Gastrocnemius medialis (tissue), 4 donors: ENCODE measurements around the gene WFDC9.

Experiments used
- POLR2A ChIP-seq, 2 donors: fragments of 450-650 bp; IDR thresholded peaks; one replicate each; pipeline ENCODE4 v1.6.1; 2017; ENCODE audit warnings: antibody characterized with exemption in 2 of 2, mild to moderate bottlenecking in 2 of 2, moderate library complexity in 2 of 2
- TF ChIP-seq, protein P1 (sequence below), 5 experiments: fragments of 450-650 bp in 3 of 5; fragments of 200-600 bp in 2 of 5; sonication (generic) in 2 of 5; IDR thresholded peaks in 4 of 5; conservative IDR thresholded peaks in 1 of 5; 1 replicate in 4 of 5; 2 replicates in 1 of 5; pipeline ENCODE4 v1.5.1; 2016 to 2019; ENCODE audit warnings: antibody characterized with exemption in 5 of 5, mild to moderate bottlenecking in 3 of 5, moderate library complexity in 3 of 5

GRCh38 chr20:45646875-45647274 lies 15.8 kb upstream of the WFDC9 start:
- TF ChIP-seq, protein P1, sequence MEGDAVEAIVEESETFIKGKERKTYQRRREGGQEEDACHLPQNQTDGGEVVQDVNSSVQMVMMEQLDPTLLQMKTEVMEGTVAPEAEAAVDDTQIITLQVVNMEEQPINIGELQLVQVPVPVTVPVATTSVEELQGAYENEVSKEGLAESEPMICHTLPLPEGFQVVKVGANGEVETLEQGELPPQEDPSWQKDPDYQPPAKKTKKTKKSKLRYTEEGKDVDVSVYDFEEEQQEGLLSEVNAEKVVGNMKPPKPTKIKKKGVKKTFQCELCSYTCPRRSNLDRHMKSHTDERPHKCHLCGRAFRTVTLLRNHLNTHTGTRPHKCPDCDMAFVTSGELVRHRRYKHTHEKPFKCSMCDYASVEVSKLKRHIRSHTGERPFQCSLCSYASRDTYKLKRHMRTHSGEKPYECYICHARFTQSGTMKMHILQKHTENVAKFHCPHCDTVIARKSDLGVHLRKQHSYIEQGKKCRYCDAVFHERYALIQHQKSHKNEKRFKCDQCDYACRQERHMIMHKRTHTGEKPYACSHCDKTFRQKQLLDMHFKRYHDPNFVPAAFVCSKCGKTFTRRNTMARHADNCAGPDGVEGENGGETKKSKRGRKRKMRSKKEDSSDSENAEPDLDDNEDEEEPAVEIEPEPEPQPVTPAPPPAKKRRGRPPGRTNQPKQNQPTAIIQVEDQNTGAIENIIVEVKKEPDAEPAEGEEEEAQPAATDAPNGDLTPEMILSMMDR (IDR thresholded peaks at IDR 0.05 in 4 of 5, conservative IDR thresholded peaks at IDR 0.05 in 1 of 5), result no peak
- TF ChIP-seq POLR2A (IDR thresholded peaks at IDR 0.05), result no peak
